ENCODE data around the gene GFRA1.

DNA sequence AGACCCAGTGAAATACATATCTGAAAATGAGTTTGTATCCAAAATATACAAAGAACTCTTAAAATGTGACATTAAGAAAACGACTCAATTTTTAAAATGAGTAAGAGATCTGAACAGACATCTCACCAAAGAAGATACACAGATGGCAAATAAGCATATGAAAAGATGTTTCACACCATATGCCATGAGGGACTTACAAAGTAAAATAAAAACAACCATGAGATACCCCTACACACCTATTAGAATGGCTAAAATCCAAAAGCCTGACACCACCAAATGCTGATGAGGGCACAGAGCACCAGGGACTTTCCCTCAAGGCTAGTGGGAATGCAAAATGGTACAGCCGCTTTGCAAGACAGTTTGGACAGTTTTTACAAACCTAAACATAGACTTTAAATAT, 27.9 kb downstream of the GFRA1 start:
- TF ChIP-seq POLR2A (IDR thresholded peaks at IDR 0.05), result no peak
- TF ChIP-seq, protein P1, sequence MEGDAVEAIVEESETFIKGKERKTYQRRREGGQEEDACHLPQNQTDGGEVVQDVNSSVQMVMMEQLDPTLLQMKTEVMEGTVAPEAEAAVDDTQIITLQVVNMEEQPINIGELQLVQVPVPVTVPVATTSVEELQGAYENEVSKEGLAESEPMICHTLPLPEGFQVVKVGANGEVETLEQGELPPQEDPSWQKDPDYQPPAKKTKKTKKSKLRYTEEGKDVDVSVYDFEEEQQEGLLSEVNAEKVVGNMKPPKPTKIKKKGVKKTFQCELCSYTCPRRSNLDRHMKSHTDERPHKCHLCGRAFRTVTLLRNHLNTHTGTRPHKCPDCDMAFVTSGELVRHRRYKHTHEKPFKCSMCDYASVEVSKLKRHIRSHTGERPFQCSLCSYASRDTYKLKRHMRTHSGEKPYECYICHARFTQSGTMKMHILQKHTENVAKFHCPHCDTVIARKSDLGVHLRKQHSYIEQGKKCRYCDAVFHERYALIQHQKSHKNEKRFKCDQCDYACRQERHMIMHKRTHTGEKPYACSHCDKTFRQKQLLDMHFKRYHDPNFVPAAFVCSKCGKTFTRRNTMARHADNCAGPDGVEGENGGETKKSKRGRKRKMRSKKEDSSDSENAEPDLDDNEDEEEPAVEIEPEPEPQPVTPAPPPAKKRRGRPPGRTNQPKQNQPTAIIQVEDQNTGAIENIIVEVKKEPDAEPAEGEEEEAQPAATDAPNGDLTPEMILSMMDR (IDR thresholded peaks at IDR 0.05), result no peak
